B cell (primary cell): ENCODE data around the gene PLAAT4. TPM values are rescaled to one million over a fixed set of nuclear protein-coding genes. Genes with fewer than 3 reads are reported as not detected.

Experiments
- ATAC-seq: fragments of 200-7000 bp; cut with Tn5 transposase; one replicate; pipeline ENCODE4 v1.10.0; 2021; ENCODE audit warnings: low read depth, mild to moderate bottlenecking, moderate number of reproducible peaks, moderate library complexity
- CTCF ChIA-PET: fragments of 350-600 bp; sonication (Branson Sonifier 250); formaldehyde crosslinking; loops from one replicate; lab custom pipeline; 2021; ENCODE audit warnings: antibody characterized with exemption, inconsistent platforms; lab: Charles Lee
- POLR2A ChIA-PET: fragments of 350-600 bp; sonication (Branson Sonifier 250); formaldehyde crosslinking; loops from one replicate; lab custom pipeline; 2021; ENCODE audit warnings: antibody characterized with exemption; lab: Charles Lee
- DNase-seq: peaks from one replicate; pipeline ENCODE4 v3.0.0; 2013
- H2AFZ ChIP-seq: 2 replicates; pipeline ENCODE4 v1.6.1; 2012; ENCODE audit warnings: mild to moderate bottlenecking, low read depth, low read length; ENCODE audit not compliant: insufficient read depth, poor library complexity, severe bottlenecking
- H3K27ac ChIP-seq, 2 donors: 1 replicate in 1 of 2; 2 replicates in 1 of 2; pipeline ENCODE4 v1.5.1; 2012 to 2013; ENCODE audit warnings: low read length in 2 of 2, mild to moderate bottlenecking in 2 of 2, moderate library complexity in 1 of 2
- H3K27me3 ChIP-seq, 4 experiments: fragments of 200-600 bp in 1 of 4; sonication (generic) in 1 of 4; replicated peaks in 1 of 4; 1 replicate in 2 of 4; 2 replicates in 2 of 4; pipeline versions ENCODE4 v1.6.1 to v1.7.0; 2013 to 2016; ENCODE audit warnings: low read length in 3 of 4, mild to moderate bottlenecking in 2 of 4, mixed read lengths in 1 of 4, moderate library complexity in 1 of 4; ENCODE audit not compliant: insufficient read depth in 4 of 4, control insufficient read depth in 3 of 4; ENCODE audit errors: control extremely low read depth in 1 of 4
- H3K36me3 ChIP-seq, 2 experiments: replicated peaks in 1 of 2; 1 replicate in 1 of 2; 2 replicates in 1 of 2; pipeline versions ENCODE4 v1.6.1 to v1.7.1; 2013; ENCODE audit warnings: low read length in 1 of 2; ENCODE audit not compliant: insufficient read depth in 2 of 2, control insufficient read depth in 1 of 2; ENCODE audit errors: control extremely low read depth in 1 of 2, extremely low read depth in 1 of 2
- H3K4me1 ChIP-seq, 2 donors: fragments of 200-600 bp in 1 of 2; sonication (generic) in 1 of 2; 1 replicate in 1 of 2; 2 replicates in 1 of 2; pipeline versions ENCODE4 v1.5.1 to v1.6.1; 2013 to 2017; ENCODE audit warnings: low read length in 2 of 2; ENCODE audit not compliant: control insufficient read depth in 2 of 2, insufficient read depth in 2 of 2
- H3K4me2 ChIP-seq: replicated peaks from 2 replicates; pipeline ENCODE3; 2012; ENCODE audit warnings: mild to moderate bottlenecking, low read depth, low read length; ENCODE audit not compliant: poor library complexity, severe bottlenecking
- H3K4me3 ChIP-seq, 5 experiments: fragments of 200-600 bp in 1 of 5; sonication (generic) in 1 of 5; 1 replicate in 3 of 5; 2 replicates in 2 of 5; pipeline versions ENCODE4 v1.5.1 to v1.7.0; 2011 to 2016; ENCODE audit warnings: low read length in 4 of 5, mild to moderate bottlenecking in 4 of 5, low read depth in 2 of 5, control low read depth in 1 of 5, moderate library complexity in 1 of 5; ENCODE audit not compliant: insufficient read depth in 1 of 5; ENCODE audit errors: control extremely low read depth in 1 of 5, extremely low read depth in 1 of 5
- H3K79me2 ChIP-seq: fragments of 200-600 bp; sonication (generic); one replicate; pipeline ENCODE4 v1.6.0; 2016; ENCODE audit warnings: low read length; ENCODE audit not compliant: control insufficient read depth, insufficient read depth
- H3K9ac ChIP-seq: fragments of 200-600 bp; sonication (generic); 2 replicates; pipeline ENCODE4 v1.6.1; 2017; ENCODE audit warnings: mild to moderate bottlenecking, low read length, moderate library complexity
- H3K9me3 ChIP-seq, 3 donors: one replicate each; pipeline versions ENCODE4 v1.6.1 to v1.7.1; 2013; ENCODE audit warnings: low read length in 2 of 3; ENCODE audit not compliant: control insufficient read depth in 2 of 3, insufficient read depth in 1 of 3; ENCODE audit errors: control extremely low read depth in 1 of 3
- H4K20me1 ChIP-seq: 2 replicates; pipeline ENCODE4 v1.6.0; 2012; ENCODE audit warnings: mild to moderate bottlenecking, low read length; ENCODE audit not compliant: insufficient read depth, control insufficient read depth, poor library complexity, severe bottlenecking
- H3K27ac Mint-ChIP-seq: one replicate; pipeline ENCODE4 v1.8.0; 2021; ENCODE audit warnings: mixed read lengths
- H3K27me3 Mint-ChIP-seq: one replicate; pipeline ENCODE4 v1.8.0; 2021; ENCODE audit warnings: mixed read lengths
- H3K4me1 Mint-ChIP-seq: one replicate; pipeline ENCODE4 v1.8.0; 2021; ENCODE audit warnings: mixed read lengths
- H3K4me3 Mint-ChIP-seq: one replicate; pipeline ENCODE4 v1.8.0; 2021; ENCODE audit warnings: mixed read lengths
- H3K9me3 Mint-ChIP-seq: one replicate; pipeline ENCODE4 v1.8.0; 2022; ENCODE audit warnings: mixed read lengths; ENCODE audit not compliant: insufficient read depth
- EZH2 ChIP-seq: IDR thresholded peaks from 2 replicates; pipeline ENCODE4 v1.6.1; 2012; ENCODE audit warnings: borderline replicate concordance, low read depth, mild to moderate bottlenecking, moderate library complexity, low read length; ENCODE audit not compliant: insufficient read depth, poor library complexity, severe bottlenecking
- WGBS: methylation state at CpG from one replicate; pipeline ENCODE4 v1.1.5; 2013; ENCODE audit warnings: missing lambda C conversion rate; ENCODE audit not compliant: insufficient coverage; 5-methylcytosine and 5-hydroxymethylcytosine counted together
- intact Hi-C: fragments of 100-400 bp; cut with micrococcal nuclease; formaldehyde crosslinking; loops from one replicate; pipeline ENCODE4 v1.10.0; 2022
- polyA plus RNA-seq: library from polyadenylated mRNA; depleted of rRNA; stranded (reverse); fragments of >200 nt; gene quantifications from 2 replicates; pipeline ENCODE4 v1.2.3, GENCODE V29; 2012
- total RNA-seq, 2 donors: library from RNA; stranded (reverse); fragments of 120-200 nt in 1 of 2; gene quantifications; 1 replicate in 1 of 2; 2 replicates in 1 of 2; pipeline versions ENCODE4 v1.2.3 to v1.2.4, GENCODE V29; 2013 to 2022
- TF ChIP-seq, protein P1 (sequence below): fragments of 200-600 bp; IDR thresholded peaks from one replicate; pipeline ENCODE4 v1.8.0; 2022; ENCODE audit warnings: antibody characterized with exemption, mild to moderate bottlenecking

The PLAAT4 gene
- total and polyA plus RNA-seq, 2 donors (not counting 1 experiment from before 2014, with no cell fraction given) = 13.1 to 35.0 TPM

DNA sequence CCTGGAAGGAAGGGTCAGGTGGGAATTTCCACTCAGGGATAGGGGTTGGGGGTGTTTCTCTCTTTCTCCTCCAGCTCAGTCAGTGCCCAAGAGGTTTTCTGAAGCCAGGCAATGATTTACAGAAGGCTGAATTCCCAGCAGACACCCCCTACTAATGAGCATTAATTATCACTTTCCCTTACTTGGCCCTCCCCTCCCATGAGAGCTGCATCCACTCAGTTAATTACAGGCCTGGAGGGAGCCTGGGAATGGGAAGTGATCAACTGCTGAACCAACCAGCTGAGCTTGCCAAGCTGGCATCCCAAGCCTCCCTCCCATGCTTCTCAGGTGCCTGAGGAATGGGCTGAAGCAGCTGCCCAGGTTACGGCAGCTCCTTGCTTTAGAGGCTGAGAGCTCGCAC is 29.7 kb upstream of the PLAAT4 start:
- DNase-seq = no peak
- H3K4me1 Mint-ChIP-seq = no peaks in the 10 kb centered on the region
- H3K27ac Mint-ChIP-seq = no peak overlapping the region
- no peak overlapping the region for H3K4me3 ChIP-seq
- WGBS = no CpG with 5 or more reads among the region's 2 CpGs
- H3K9ac ChIP-seq = no peak overlapping the region
- no peak overlapping the region for H3K27ac ChIP-seq
- no peak for TF ChIP-seq EZH2
- TF ChIP-seq, protein P1, sequence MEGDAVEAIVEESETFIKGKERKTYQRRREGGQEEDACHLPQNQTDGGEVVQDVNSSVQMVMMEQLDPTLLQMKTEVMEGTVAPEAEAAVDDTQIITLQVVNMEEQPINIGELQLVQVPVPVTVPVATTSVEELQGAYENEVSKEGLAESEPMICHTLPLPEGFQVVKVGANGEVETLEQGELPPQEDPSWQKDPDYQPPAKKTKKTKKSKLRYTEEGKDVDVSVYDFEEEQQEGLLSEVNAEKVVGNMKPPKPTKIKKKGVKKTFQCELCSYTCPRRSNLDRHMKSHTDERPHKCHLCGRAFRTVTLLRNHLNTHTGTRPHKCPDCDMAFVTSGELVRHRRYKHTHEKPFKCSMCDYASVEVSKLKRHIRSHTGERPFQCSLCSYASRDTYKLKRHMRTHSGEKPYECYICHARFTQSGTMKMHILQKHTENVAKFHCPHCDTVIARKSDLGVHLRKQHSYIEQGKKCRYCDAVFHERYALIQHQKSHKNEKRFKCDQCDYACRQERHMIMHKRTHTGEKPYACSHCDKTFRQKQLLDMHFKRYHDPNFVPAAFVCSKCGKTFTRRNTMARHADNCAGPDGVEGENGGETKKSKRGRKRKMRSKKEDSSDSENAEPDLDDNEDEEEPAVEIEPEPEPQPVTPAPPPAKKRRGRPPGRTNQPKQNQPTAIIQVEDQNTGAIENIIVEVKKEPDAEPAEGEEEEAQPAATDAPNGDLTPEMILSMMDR = no peak
- ATAC-seq = no peak
- no peaks in the 10 kb centered on the region for H3K9me3 ChIP-seq
- no peak overlapping the region for H3K4me2 ChIP-seq
- H3K9me3 Mint-ChIP-seq = no peaks in the 10 kb centered on the region
- H3K27me3 Mint-ChIP-seq = peaks cover 27% of the 10 kb centered on the region
- no peaks in the 10 kb centered on the region for H3K79me2 ChIP-seq
- H3K27me3 ChIP-seq = peaks cover 0 to 26% (median 3%) of the 10 kb centered on the region in 4 experiments
- peaks cover 4 to 7% of the 10 kb centered on the region in 2 donors for H3K4me1 ChIP-seq
- H2AFZ ChIP-seq = no peak overlapping the region
- POLR2A ChIA-PET = no interaction called here
- intact Hi-C loops = no loop called here
- CTCF ChIA-PET = interaction anchor here (2.6 kb wide), 1 partner anchor 28 kb away, joined by 10 read pairs; no protein-coding TSS in a partner anchor
- no peaks in the 10 kb centered on the region for H3K36me3 ChIP-seq
- no peaks in the 10 kb centered on the region for H4K20me1 ChIP-seq
- no peak overlapping the region for H3K4me3 Mint-ChIP-seq

DNA sequence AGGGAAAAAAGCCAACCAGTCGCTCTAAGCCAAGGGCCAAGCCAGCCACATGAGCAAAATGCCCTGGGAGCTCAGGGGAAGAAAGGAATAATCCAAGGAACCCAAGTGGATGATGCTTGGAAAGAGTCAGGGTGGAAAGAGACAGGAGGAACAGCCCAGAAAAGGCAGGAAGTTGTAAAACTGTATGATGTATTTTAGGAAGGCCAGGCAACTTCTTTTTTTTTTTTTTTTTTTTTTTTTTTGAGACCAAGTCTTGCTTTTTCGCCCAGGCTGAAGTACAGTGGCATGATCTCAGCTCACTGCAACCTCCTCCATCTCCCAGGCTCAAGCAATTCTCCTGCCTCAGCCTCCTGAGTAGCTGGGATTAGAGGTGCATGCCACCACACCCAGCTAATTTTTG is 29.1 kb upstream of the PLAAT4 start:
- H3K4me1 ChIP-seq = peaks cover 4 to 7% of the 10 kb centered on the region in 2 donors
- H3K79me2 ChIP-seq = no peaks in the 10 kb centered on the region
- TF ChIP-seq EZH2 = no peak
- TF ChIP-seq, protein P1 = no peak
- H3K9me3 ChIP-seq = no peaks in the 10 kb centered on the region
- no peak overlapping the region for H3K4me3 ChIP-seq
- Mint-ChIP-seq H3K4me3 (no peak overlapping the region), H3K4me1 (no peaks in the 10 kb centered on the region), H3K9me3 (no peaks in the 10 kb centered on the region), H3K27me3 (peaks cover 27% of the 10 kb centered on the region), H3K27ac (no peak overlapping the region)
- POLR2A ChIA-PET = no interaction called here
- peaks cover 0 to 26% (median 3%) of the 10 kb centered on the region in 4 experiments for H3K27me3 ChIP-seq
- no peak overlapping the region for H2AFZ ChIP-seq
- WGBS = 80% methylated on average over 1 of the region's 2 CpGs
- CTCF ChIA-PET = interaction anchor here (0.9 to 2.6 kb wide), 3 partner anchors 28 to 128 kb away, joined by 3 to 10 read pairs (median 3); no protein-coding TSS in a partner anchor
- H4K20me1 ChIP-seq = no peaks in the 10 kb centered on the region
- no peak for DNase-seq
- H3K27ac ChIP-seq = no peak overlapping the region
- intact Hi-C loops = no loop called here
- H3K4me2 ChIP-seq = no peak overlapping the region
- H3K9ac ChIP-seq = no peak overlapping the region
- H3K36me3 ChIP-seq = no peaks in the 10 kb centered on the region
- ATAC-seq = no peak
